Measurements from ENCODE around the gene MGAT5. TPM values are rescaled to one million over a fixed set of nuclear protein-coding genes. Genes with fewer than 3 reads are reported as not detected.

The MGAT5 gene
- polyA plus RNA-seq, 1 donor from 2014 or later, result 14.0 TPM

DNA sequence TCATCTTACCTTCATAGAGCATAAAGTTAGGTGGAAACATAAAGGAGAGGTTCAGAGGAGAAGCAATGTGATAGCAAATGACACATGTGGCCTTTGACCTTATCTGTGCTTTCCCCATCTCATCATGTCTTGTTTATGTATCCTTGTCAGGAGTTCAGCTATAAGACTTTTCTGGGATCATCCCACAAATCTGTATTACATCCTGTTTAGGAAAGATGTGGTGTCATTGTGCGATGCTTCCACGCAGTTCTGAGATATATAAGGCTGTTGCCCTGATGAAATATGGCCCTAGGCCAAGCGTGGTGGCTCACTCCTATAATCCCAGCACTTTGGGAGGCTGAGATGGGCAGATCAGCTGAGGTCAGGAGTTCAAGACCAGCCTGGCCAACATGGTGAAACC lies 15.5 kb upstream of the MGAT5 start:
- H3K36me3 Mint-ChIP-seq, result peaks cover 5% of the 10 kb centered on the region
- H3K27me3 Mint-ChIP-seq, result no peaks in the 10 kb centered on the region
- H3K9me3 Mint-ChIP-seq, result no peaks in the 10 kb centered on the region
- peak overlapping the region in 1 of 4 donors; percentile 28 for H3K4me3 Mint-ChIP-seq
- H3K4me1 Mint-ChIP-seq, result peaks cover 50 to 65% (median 52%) of the 10 kb centered on the region in 3 donors
- H3K27ac Mint-ChIP-seq, result no peak overlapping the region

DNA sequence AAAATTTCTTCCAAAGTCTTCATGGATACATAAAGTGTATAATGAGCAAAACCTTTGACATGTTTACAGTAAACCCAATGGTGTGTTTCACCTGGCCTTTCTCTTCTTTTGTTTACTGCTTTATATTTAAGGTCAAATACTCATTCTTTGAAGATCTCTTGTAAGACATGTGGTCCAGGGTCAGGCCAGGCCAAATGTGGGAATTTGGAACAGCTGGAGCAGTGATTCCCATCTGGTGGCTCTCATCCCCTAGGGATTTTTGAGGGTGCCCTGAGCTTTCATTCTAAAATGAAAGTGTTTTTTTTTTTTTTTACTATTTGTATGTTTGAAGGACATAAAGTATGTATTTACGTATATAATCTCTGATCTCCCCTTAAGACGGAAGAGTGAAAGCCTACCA lies 13.8 kb upstream of the MGAT5 start:
- peaks cover 47 to 55% (median 50%) of the 10 kb centered on the region in 3 donors for H3K4me1 Mint-ChIP-seq
- H3K9me3 Mint-ChIP-seq, result no peaks in the 10 kb centered on the region
- H3K36me3 Mint-ChIP-seq, result peaks cover 5% of the 10 kb centered on the region
- H3K4me3 Mint-ChIP-seq, result peak overlapping the region in 1 of 4 donors; percentile 24
- H3K27me3 Mint-ChIP-seq, result no peaks in the 10 kb centered on the region
- H3K27ac Mint-ChIP-seq, result peak overlapping the region in 1 of 3 donors; percentile 43

- H3K27me3 Mint-ChIP-seq, result no peaks in the 10 kb centered on the region
- H3K36me3 Mint-ChIP-seq, result no peaks in the 10 kb centered on the region
- H3K4me1 Mint-ChIP-seq, result peaks cover 46 to 57% (median 54%) of the 10 kb centered on the region in 3 donors
- H3K27ac Mint-ChIP-seq, result peak overlapping the region in 2 of 3 donors; percentile 2 to 8
- H3K4me3 Mint-ChIP-seq, result no peak overlapping the region
- H3K9me3 Mint-ChIP-seq, result no peaks in the 10 kb centered on the region
Measured at GRCh38 chr2:134241911-134242310, 12.0 kb upstream of the MGAT5 start.

DNA sequence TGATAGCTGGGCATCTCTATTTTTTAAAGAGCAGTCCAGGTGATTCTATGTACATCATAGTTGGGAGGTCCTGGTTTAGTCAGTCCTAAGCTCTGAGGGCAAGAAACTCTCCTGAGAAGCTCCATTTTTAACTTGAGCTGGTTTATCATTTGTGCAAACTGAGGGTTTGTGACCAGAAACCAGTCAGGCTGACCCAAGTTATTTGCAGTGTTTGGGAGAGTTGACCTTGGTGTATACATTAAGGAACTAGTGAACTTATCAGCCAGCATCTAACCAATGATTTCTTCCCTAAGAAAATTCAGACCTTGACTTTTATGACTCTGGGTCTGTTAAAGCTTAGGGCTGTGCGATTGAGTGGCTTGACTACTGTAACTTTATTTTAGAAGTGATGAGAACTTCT lies 10.6 kb upstream of the MGAT5 start:
- H3K36me3 Mint-ChIP-seq, result no peaks in the 10 kb centered on the region
- H3K27me3 Mint-ChIP-seq, result no peaks in the 10 kb centered on the region
- H3K4me1 Mint-ChIP-seq, result peaks cover 50 to 68% (median 62%) of the 10 kb centered on the region in 3 donors
- H3K9me3 Mint-ChIP-seq, result no peaks in the 10 kb centered on the region
- peak overlapping the region; percentile 12 to 94 (median 81) for H3K27ac Mint-ChIP-seq
- H3K4me3 Mint-ChIP-seq, result peak overlapping the region in 1 of 4 donors; percentile 20

DNA sequence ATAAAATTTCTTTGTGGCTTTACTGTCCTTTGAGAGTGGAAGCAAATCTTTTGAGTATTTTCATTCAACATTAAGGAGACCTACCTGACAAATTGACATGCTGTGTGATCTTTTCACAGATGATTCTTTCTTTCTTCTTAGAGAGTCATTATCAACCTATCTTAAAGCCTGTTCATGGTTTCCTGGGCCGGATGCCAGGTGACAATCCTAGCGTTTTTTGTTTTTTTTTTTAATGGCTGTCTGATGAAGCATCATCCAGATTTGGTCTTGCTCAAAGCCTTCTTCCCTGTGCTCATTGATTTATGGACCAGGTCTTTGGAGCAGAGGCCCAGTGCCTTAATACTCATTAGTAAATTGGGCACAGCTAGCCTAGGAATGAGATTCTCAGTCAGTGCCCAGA lies 9.8 kb upstream of the MGAT5 start:
- H3K27ac Mint-ChIP-seq, result peak overlapping the region; percentile 12 to 94 (median 81)
- H3K4me1 Mint-ChIP-seq, result peaks cover 49 to 76% (median 69%) of the 10 kb centered on the region in 3 donors
- no peaks in the 10 kb centered on the region for H3K9me3 Mint-ChIP-seq
- no peaks in the 10 kb centered on the region for H3K36me3 Mint-ChIP-seq
- no peaks in the 10 kb centered on the region for H3K27me3 Mint-ChIP-seq
- peak overlapping the region in 2 of 4 donors; percentile 33 to 67 for H3K4me3 Mint-ChIP-seq

DNA sequence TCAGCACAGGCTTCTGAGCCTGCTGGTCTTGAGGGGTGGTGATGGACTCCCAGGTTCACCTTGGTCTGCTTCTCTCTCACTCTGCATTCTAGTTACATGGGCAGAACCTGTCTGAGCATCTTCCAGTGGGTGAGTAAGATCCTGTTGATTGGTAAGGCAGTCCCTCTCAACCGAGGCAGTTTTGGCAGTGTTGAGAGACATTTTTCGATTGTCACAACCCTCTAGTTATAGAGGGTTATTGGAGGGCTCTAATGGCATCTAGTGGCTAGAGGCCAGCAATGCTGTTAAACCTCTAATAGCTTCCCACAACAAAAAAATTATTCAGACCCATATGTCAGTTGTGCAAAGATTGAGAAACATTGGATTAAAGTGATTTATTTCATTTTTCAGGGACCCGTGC lies 9.3 kb upstream of the MGAT5 start:
- peaks cover 49 to 76% (median 70%) of the 10 kb centered on the region in 3 donors for H3K4me1 Mint-ChIP-seq
- H3K9me3 Mint-ChIP-seq, result no peaks in the 10 kb centered on the region
- H3K36me3 Mint-ChIP-seq, result no peaks in the 10 kb centered on the region
- peak overlapping the region in 1 of 4 donors; percentile 60 for H3K4me3 Mint-ChIP-seq
- peak overlapping the region; percentile 18 to 81 (median 75) for H3K27ac Mint-ChIP-seq
- no peaks in the 10 kb centered on the region for H3K27me3 Mint-ChIP-seq

DNA sequence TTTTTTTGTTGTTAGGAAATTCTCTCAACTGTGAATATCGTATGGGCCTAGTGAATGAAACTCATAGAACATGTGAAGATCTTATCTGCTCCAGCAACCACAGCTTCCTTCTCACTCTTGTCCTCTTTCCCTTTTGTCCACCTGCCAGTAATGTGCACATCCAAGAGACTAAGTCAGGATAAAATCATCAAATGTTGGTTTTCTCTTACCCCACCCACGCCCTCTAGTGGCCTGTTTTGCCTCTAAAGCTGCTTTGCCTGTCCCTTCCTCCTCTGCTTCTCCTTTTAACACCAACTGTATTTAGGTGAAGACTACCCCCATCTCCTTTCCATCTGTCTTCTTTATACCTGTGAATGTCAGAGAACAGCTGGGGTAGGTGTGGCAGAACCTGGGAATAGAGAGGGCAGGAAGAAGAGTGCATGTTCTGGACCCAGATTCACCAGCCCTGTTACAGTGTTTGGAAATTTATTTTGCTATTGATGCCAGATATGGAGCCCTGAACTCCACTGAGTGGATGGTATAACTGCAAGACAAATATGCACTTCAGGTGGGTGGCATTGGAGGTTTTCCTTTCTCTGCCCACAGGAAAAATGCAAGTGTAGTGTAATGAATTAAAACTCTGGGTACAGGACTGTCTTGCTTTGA lies 8.4 kb upstream of the MGAT5 start:
- peaks cover 4% of the 10 kb centered on the region for H3K36me3 Mint-ChIP-seq
- no peaks in the 10 kb centered on the region for H3K27me3 Mint-ChIP-seq
- peak overlapping the region; percentile 7 to 69 (median 32) for H3K4me3 Mint-ChIP-seq
- H3K9me3 Mint-ChIP-seq, result no peaks in the 10 kb centered on the region
- H3K4me1 Mint-ChIP-seq, result peaks cover 49 to 83% (median 73%) of the 10 kb centered on the region in 3 donors
- peak overlapping the region; percentile 35 to 94 (median 73) for H3K27ac Mint-ChIP-seq

DNA sequence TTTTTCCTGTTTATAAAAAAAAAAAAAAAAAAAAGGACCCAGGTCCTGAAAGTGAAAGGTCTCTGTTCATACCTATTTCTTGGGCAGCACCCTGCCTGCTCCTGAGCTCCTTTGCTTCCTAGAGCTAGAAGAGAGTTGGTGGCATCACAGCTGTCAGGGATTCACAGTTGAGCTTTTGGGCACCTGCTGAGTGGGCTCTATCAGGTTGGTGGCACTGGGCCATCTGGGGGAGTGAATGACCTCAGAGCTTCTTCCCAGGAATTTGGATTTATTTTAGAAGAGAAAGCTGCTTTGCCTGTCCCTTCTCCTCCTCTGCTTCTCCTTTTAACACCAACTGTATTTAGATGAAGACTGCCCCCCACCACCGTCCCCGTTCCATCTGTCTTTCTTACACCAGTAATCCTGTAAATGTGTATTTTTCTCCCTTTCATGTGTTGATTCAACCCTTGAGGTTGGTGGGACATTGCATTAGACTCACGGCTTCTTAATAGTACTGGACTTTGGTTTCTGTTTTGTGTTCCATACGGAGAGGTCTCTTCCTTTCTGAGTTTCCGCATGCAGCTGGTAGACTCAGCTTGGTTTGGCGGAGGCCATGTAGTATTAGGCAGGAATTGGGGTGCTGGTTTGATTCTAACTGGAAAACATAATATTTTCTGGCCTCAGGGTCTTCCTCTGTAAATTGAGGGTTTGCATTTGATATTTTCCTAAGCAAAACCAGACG lies 7.6 kb upstream of the MGAT5 start:
- H3K4me1 Mint-ChIP-seq, result peaks cover 52 to 87% (median 78%) of the 10 kb centered on the region in 3 donors
- H3K27me3 Mint-ChIP-seq, result no peaks in the 10 kb centered on the region
- peak overlapping the region; percentile 8 to 94 (median 56) for H3K27ac Mint-ChIP-seq
- no peaks in the 10 kb centered on the region for H3K9me3 Mint-ChIP-seq
- peak overlapping the region in 3 of 4 donors; percentile 7 to 84 (median 18) for H3K4me3 Mint-ChIP-seq
- H3K36me3 Mint-ChIP-seq, result peaks cover 6% of the 10 kb centered on the region

DNA sequence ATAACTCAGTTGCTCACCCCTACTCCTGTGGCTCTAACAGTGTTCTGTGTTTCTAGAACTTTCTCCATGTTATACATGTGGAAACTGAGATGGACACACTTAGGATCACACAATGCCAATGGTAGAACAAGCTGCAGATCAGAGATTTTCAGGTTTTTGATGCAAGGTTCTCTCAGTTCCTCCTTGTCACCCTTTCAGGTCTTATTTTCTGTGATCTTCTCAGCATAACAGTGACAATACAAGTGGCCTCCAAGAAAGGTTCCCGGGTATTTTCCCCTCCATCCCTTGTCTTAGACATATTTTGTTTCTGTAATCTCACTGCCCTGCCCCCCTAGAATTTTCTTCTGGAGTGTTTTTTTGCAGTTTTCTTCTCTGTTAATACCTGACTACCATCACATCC lies 6.2 kb upstream of the MGAT5 start:
- no peaks in the 10 kb centered on the region for H3K9me3 Mint-ChIP-seq
- peak overlapping the region in 2 of 3 donors; percentile 56 to 80 for H3K27ac Mint-ChIP-seq
- peaks cover 6% of the 10 kb centered on the region for H3K36me3 Mint-ChIP-seq
- H3K4me1 Mint-ChIP-seq, result peaks cover 50 to 90% (median 87%) of the 10 kb centered on the region in 3 donors
- H3K4me3 Mint-ChIP-seq, result peak overlapping the region in 3 of 4 donors; percentile 18 to 71 (median 63)
- H3K27me3 Mint-ChIP-seq, result no peaks in the 10 kb centered on the region

DNA sequence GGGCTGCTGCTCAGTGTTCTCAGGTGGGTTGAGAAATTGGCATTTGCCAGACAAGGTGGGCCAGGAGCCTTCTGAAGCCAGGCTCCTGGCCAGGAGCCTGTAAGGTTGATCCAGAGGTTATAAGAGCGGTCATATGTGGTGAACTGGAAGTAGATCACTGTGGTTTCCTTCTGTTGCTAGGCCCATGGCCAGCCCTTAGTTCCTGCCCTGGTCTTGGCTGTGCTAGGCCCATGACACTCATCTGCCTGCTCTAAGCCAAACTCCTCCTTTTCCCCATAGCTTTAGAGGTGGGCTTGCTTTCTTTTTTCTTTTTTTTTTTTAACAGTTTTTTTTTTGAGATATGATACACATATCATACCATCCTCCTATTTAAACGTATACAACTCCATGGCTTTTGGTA lies 5.0 kb upstream of the MGAT5 start:
- H3K4me1 Mint-ChIP-seq, result peaks cover 50 to 93% (median 88%) of the 10 kb centered on the region in 3 donors
- H3K4me3 Mint-ChIP-seq, result peak overlapping the region in 1 of 4 donors; percentile 27
- H3K9me3 Mint-ChIP-seq, result no peaks in the 10 kb centered on the region
- H3K36me3 Mint-ChIP-seq, result peaks cover 6% of the 10 kb centered on the region
- H3K27me3 Mint-ChIP-seq, result no peaks in the 10 kb centered on the region
- H3K27ac Mint-ChIP-seq, result peak overlapping the region in 2 of 3 donors; percentile 41 to 82

DNA sequence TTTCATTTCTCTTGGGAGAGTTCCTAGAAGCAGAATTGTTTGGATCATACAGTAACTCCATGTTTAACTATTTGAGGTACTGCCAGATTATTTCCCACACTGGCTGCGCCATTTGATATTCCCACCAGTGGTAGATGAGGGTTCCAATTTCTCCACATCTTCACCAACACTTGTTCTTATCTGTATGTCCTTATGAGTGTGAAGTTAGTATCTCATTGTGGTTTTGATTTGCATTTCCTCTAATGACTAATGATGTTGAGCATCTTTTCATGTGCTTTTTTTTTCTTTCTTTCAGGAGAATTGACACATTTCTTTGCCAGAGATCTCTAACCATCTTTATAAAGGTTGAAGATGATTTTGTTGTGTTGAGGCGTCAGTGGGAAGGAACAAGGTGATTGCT lies 4.1 kb upstream of the MGAT5 start:
- Mint-ChIP-seq H3K27me3 (no peaks in the 10 kb centered on the region), H3K36me3 (peaks cover 8% of the 10 kb centered on the region), H3K4me3 (peak overlapping the region in 3 of 4 donors; percentile 27 to 82 (median 63)), H3K9me3 (no peaks in the 10 kb centered on the region), H3K27ac (peak overlapping the region; percentile 37 to 82 (median 41)), H3K4me1 (peaks cover 48 to 92% (median 85%) of the 10 kb centered on the region in 3 donors)

DNA sequence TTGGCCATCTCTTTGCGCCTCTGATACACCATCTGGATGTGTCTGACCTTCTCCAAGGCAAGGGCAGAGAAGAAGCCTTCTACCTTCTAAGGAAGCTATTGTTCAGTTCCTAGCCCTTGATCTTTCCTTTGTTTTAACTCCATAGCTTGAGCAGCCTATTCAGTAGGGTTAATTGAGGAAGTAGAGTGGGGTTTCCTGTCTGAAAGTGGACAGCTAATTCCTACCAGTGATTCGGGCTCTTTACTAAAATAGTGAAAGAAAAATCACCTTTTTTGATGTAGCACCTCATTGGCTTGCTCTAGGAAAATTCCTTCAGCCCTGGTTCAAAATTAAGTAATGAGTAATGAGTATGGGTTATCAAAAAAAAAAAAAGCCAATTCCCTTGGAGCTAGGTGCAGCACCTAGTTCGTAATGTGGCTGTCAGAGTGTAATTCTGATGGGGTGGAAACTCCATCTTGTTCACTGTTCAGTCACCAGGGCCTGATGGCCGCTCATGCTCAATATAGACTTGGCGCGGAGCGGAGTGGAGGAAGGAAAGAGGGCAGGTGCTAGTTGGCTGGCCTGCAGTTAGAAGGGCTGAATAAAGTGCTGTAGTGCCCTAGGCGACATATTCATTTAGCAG lies 2.9 kb upstream of the MGAT5 start:
- no peaks in the 10 kb centered on the region for H3K27me3 Mint-ChIP-seq
- no peaks in the 10 kb centered on the region for H3K9me3 Mint-ChIP-seq
- peaks cover 46 to 89% (median 81%) of the 10 kb centered on the region in 3 donors for H3K4me1 Mint-ChIP-seq
- H3K27ac Mint-ChIP-seq, result peak overlapping the region; percentile 37 to 63 (median 41)
- peaks cover 15% of the 10 kb centered on the region for H3K36me3 Mint-ChIP-seq
- peak overlapping the region in 3 of 4 donors; percentile 25 to 80 (median 74) for H3K4me3 Mint-ChIP-seq

DNA sequence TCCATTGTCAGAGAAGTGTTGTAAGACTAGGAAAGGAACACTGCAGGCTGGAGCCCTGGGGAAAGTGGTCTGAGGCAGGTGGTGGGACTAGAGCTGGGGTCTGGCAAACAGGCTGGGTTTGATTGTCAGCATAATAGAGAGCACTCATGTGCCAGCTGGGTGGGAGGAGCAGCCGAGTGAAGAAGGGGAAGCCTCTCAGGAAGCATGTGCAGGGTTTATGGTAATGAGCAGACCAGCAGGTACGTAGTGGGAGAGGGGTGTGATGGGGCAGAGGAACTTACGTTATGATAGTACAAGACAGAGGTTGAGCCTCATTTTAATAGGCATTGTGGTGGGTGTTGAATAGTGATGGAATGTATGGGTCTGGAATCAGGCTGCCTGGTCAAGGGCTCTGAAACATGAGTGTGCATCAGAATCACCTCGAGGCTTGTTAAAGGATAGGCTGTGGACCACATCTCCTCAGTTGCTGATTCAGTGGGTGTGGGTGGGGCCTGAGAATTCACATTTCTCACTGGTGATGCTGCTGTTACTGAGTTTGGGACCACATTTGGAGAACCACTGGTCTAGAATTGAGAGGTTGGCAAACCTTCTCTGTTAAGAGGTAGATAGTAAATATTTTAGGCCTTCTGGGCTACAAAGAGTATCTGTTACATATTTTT lies 1.7 kb upstream of the MGAT5 start:
- Mint-ChIP-seq H3K27me3 (no peaks in the 10 kb centered on the region), H3K4me3 (peak overlapping the region; percentile 19 to 87 (median 73)), H3K27ac (peak overlapping the region; percentile 41 to 94 (median 84)), H3K9me3 (no peaks in the 10 kb centered on the region), H3K36me3 (peaks cover 15% of the 10 kb centered on the region), H3K4me1 (peaks cover 46 to 79% (median 77%) of the 10 kb centered on the region in 3 donors)

DNA sequence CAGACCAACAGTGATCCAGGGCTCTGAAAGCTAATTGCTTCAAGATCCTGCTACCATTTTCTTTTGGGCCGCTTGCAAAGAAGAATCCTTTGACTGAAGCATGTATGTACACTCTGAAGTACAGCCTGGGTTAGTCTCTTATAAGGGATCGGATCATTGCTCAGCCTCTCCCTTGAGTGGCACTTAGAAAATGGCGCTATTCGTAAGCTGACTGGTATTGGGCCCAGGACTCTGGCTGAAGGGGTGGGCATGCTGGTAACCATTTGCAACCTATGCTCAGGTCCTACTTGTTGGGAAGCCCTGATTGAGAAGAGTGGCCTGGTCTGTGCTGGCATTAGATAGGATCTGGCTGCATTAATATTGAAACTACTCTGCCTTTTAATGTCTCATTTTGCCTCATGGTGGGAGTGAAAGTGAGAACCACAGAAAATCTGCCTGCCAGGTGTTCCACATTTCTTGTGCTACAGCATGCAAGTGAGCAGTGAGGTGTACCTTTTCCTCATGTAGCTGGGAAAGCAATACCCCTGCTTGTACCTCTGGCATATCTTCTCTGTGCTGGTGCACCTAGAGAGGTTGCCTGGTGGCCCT lies 661 bp upstream of the MGAT5 start:
- Mint-ChIP-seq H3K4me3 (peak overlapping the region; percentile 72 to 97 (median 90)), H3K27me3 (no peaks in the 10 kb centered on the region)

More for the DNA sequence above, 661 bp upstream of the MGAT5 start:
- Mint-ChIP-seq H3K27ac (peak overlapping the region; percentile 74 to 94 (median 84)), H3K4me1 (peaks cover 38 to 74% (median 73%) of the 10 kb centered on the region in 3 donors), H3K36me3 (peaks cover 15% of the 10 kb centered on the region), H3K9me3 (no peaks in the 10 kb centered on the region)
